Lower leg skin (tissue), 4 donors: ENCODE data around the gene RNPEP. TPM values are rescaled to one million over a fixed set of nuclear protein-coding genes. Genes with fewer than 3 reads are reported as not detected.

Experiments used
- DNase-seq, 2 donors: peaks; one replicate each; pipeline ENCODE4 v3.0.0-alpha.2; 2019; ENCODE audit warnings: low spot score in 2 of 2
- H3K4me3 ChIP-seq: fragments of 200-600 bp; sonication (generic); 2 replicates; pipeline ENCODE4 v1.5.1; 2017; ENCODE audit warnings: mild to moderate bottlenecking, low read depth; ENCODE audit not compliant: poor library complexity, severe bottlenecking
- CTCF ChIP-seq, 3 donors: fragments of 450-650 bp; IDR thresholded peaks; one replicate each; pipeline ENCODE4 v1.5.1; 2016; ENCODE audit warnings: antibody characterized with exemption in 3 of 3, mild to moderate bottlenecking in 3 of 3, moderate library complexity in 2 of 3
- POLR2A ChIP-seq, 2 donors: fragments of 450-650 bp; IDR thresholded peaks; one replicate each; pipeline ENCODE4 v1.6.1; 2016 to 2017; ENCODE audit warnings: antibody characterized with exemption in 2 of 2, mild to moderate bottlenecking in 1 of 2, moderate library complexity in 1 of 2
- WGBS, 2 donors: methylation state at CpG; one replicate each; pipeline ENCODE4 v1.1.5; 2018; 5-methylcytosine and 5-hydroxymethylcytosine counted together
- intact Hi-C: fragments of 100-400 bp; cut with DNase I; formaldehyde crosslinking; loops from one replicate; pipeline ENCODE4 v1.15.0; 2023; ENCODE audit warnings: low total_unique reads
- total RNA-seq, 4 donors: library from RNA; depleted of rRNA; stranded (reverse); fragments of >200 nt; gene quantifications; one replicate each; pipeline ENCODE4 v1.1.0, GENCODE V29; 2016

RNPEP gene
- 100 to 1,000 TPM in 1 of 4 donors, 10 to 100 TPM in 3; 46.2 to 111 (median 85.3) TPM for total RNA-seq

- intact Hi-C loops = no loop called here
- WGBS, 2 donors = 0 to 1% methylated on average over 23 to 74 of the region's 80 CpGs
- peak within 1 kb of the TSS; percentile 94 for H3K4me3 ChIP-seq
- peak; percentile 49 to 93 for DNase-seq
- TF ChIP-seq CTCF (IDR thresholded peaks at IDR 0.05) (no peak), POLR2A (IDR thresholded peaks at IDR 0.05) (no peak)
These were observed at the start of gene RNPEP for GRCh38 chr1:201982623-201983379. TSS of gene RNPEP (plus strand) at chr1:201982648. CDS start at chr1:201982667, 19 bp downstream.

DNA sequence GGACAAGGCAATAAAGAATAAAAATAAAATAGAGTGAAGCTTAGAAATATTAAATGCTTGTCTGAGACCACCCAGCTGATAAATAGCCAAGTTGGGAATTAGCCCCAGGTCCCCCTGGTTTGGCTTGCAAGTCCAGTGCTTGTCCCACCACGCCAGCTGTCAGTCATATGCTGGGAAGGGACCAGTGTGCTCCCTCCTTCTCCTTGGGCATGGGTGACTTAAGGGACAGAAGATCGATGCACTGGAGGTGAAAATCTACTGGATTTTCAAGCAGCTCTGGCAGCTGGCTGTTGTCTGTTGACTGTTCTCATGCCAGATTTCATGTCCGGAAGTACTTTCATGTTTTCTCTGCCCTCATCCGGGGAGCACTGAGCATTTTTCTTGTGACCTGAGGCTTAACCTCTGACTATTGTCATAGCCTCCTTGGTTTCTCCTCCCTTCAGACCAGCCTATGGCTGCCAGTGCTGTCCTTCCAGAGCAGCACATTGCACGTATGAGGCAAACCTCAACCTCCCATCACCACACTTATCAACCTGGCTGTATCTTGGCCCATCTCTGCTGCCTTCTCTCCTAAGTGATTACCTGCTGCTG, 48.5 kb upstream of the RNPEP start:
- intact Hi-C loops = no loop called here
- TF ChIP-seq CTCF (IDR thresholded peaks at IDR 0.05) (no peak), POLR2A (IDR thresholded peaks at IDR 0.05) (no peak)

GRCh38 chr1:201937624-201938213, 44.7 kb upstream of the RNPEP start:
- no peak overlapping the region for H3K4me3 ChIP-seq
- intact Hi-C loops = no loop called here
- WGBS, 2 donors = 55 to 57% methylated on average over 5 of the region's 5 CpGs
- no peak for TF ChIP-seq CTCF (IDR thresholded peaks at IDR 0.05)
- TF ChIP-seq POLR2A (IDR thresholded peaks at IDR 0.05) = no peak
- no peak for DNase-seq

More for the DNA sequence above, 48.5 kb upstream of the RNPEP start:
- WGBS, 2 donors = 49 to 50% methylated on average over 5 of the region's 5 CpGs
- DNase-seq = peak in 1 of 2 donors; percentile 66
- no peak overlapping the region for H3K4me3 ChIP-seq

GRCh38 chr1:201938440-201939035, 43.9 kb upstream of the RNPEP start:
- intact Hi-C loops = no loop called here
- H3K4me3 ChIP-seq = no peak overlapping the region
- 51 to 54% methylated on average over 4 of the region's 4 CpGs for WGBS, 2 donors
- DNase-seq = peak in 1 of 2 donors; percentile 82
- TF ChIP-seq CTCF (IDR thresholded peaks at IDR 0.05) (no peak), POLR2A (IDR thresholded peaks at IDR 0.05) (no peak)

DNA sequence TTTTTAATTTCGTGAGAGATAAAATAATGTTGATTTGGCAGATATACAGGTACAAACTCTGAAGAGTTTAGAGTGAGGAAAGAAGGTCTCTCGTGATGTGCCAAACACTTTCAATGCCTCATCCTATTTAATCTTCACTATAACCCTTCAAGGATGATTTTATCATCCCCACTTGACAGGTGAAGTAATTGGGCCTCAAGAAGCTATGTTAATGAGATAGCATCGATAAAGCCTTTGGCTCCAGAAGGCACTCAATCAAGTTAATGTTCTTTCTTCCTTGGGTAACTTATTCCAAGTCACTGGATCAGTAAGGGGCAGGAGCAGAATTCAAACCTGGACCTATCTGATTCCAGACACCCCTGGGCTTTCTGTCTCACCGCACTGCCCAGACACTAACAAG, 43.3 kb upstream of the RNPEP start:
- peak in 1 of 2 donors; percentile 39 for DNase-seq
- intact Hi-C loops = no loop called here
- no peak overlapping the region for H3K4me3 ChIP-seq
- TF ChIP-seq CTCF (IDR thresholded peaks at IDR 0.05) = no peak
- TF ChIP-seq POLR2A (IDR thresholded peaks at IDR 0.05) = no peak
- WGBS, 2 donors = 40 to 50% methylated on average over 4 of the region's 4 CpGs
